Measurements from ENCODE around the gene KCNA5. TPM values are rescaled to one million over a fixed set of nuclear protein-coding genes. Genes with fewer than 3 reads are reported as not detected.

KCNA5 gene
- total and polyA plus RNA-seq, 2 experiments from 2014 or later, result 0.31 to 0.44 TPM

GRCh38 chr12:5059358-5059757 is 15.7 kb downstream of the KCNA5 start (continued):
- TF ChIP-seq REST (IDR thresholded peaks at IDR 0.05; ENCODE audit: unreplicated experiment) (no peak), EZH2 (IDR thresholded peaks at IDR 0.05; ENCODE audit: low read depth, unreplicated experiment) (no peak), CREB1 (CRISPR knock-in tag; IDR thresholded peaks at IDR 0.05; ENCODE audit: low read depth) (no peak), STAT1 (IDR thresholded peaks at IDR 0.05; ENCODE audit: unreplicated experiment) (no peak), ETS1 (IDR thresholded peaks at IDR 0.05) (no peak), ZNF114 (CRISPR knock-in tag; IDR thresholded peaks at IDR 0.05) (no peak), ZNF331 (CRISPR knock-in tag; IDR thresholded peaks at IDR 0.05; ENCODE audit: low read depth) (no peak), JUNB (IDR thresholded peaks at IDR 0.05; ENCODE audit: unreplicated experiment) (no peak)
- TF ChIP-seq, protein P1, sequence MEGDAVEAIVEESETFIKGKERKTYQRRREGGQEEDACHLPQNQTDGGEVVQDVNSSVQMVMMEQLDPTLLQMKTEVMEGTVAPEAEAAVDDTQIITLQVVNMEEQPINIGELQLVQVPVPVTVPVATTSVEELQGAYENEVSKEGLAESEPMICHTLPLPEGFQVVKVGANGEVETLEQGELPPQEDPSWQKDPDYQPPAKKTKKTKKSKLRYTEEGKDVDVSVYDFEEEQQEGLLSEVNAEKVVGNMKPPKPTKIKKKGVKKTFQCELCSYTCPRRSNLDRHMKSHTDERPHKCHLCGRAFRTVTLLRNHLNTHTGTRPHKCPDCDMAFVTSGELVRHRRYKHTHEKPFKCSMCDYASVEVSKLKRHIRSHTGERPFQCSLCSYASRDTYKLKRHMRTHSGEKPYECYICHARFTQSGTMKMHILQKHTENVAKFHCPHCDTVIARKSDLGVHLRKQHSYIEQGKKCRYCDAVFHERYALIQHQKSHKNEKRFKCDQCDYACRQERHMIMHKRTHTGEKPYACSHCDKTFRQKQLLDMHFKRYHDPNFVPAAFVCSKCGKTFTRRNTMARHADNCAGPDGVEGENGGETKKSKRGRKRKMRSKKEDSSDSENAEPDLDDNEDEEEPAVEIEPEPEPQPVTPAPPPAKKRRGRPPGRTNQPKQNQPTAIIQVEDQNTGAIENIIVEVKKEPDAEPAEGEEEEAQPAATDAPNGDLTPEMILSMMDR (conservative IDR thresholded peaks at IDR 0.05; ENCODE audit: low read depth in 2 of 2), result no peak

GRCh38 chr12:5060958-5061357 is 17.3 kb downstream of the KCNA5 start:
- H3K36me3 Mint-ChIP-seq (ENCODE audit: low read depth), result no peaks in the 10 kb centered on the region

More at GRCh38 chr12:5060958-5061357, 17.3 kb downstream of the KCNA5 start:
- peaks cover 5% of the 10 kb centered on the region for H3K27me3 Mint-ChIP-seq (ENCODE audit: insufficient read depth, low read depth, poor library complexity)
- Histone ChIP-seq H2AFZ (no peak overlapping the region), H3K36me3 (ENCODE audit: insufficient read depth) (no peaks in the 10 kb centered on the region), H3K27ac (ENCODE audit: low read depth) (no peak overlapping the region), H3K9me2 (ENCODE audit: insufficient read depth) (no peaks in the 10 kb centered on the region), H3K4me3 (no peak overlapping the region), H3F3A (replicated peaks; ENCODE audit: low read depth) (no peaks in the 10 kb centered on the region), H3K79me2 (replicated peaks; ENCODE audit: insufficient read depth) (no peaks in the 10 kb centered on the region), H3K27me3 (ENCODE audit: insufficient read depth) (no peaks in the 10 kb centered on the region), H3K4me2 (no peak overlapping the region), H4K20me1 (replicated peaks; ENCODE audit: insufficient read depth) (no peaks in the 10 kb centered on the region), H3K4me1 (ENCODE audit: insufficient read depth) (no peaks in the 10 kb centered on the region)
- no peak overlapping the region for H3K27ac Mint-ChIP-seq
- TF ChIP-seq POLR2AphosphoS5 (IDR thresholded peaks at IDR 0.05; ENCODE audit: low read depth) (no peak), ZNF114 (CRISPR knock-in tag; IDR thresholded peaks at IDR 0.05) (no peak), ZNF331 (CRISPR knock-in tag; IDR thresholded peaks at IDR 0.05; ENCODE audit: low read depth) (no peak)
- DNase-seq (ENCODE audit: low spot score) (no peak), ATAC-seq (peak; percentile 41; the same call in 2 of the 3 replicates)
- H3K9me3 Mint-ChIP-seq, result no peaks in the 10 kb centered on the region
- H3K4me1 Mint-ChIP-seq, result no peaks in the 10 kb centered on the region
- no peak overlapping the region for H3K4me3 Mint-ChIP-seq

Measured in GM23338 (cell line).